H1 (cell line): ENCODE measurements around the gene TOP3B. TPM values are rescaled to one million over a fixed set of nuclear protein-coding genes. Genes with fewer than 3 reads are reported as not detected.

ENCODE experiments used
- ATF2 ChIP-seq: IDR thresholded peaks from 2 replicates; pipeline ENCODE4 v1.6.1; 2012; ENCODE audit warnings: low read length, inconsistent platforms
- CHD1 ChIP-seq: IDR thresholded peaks from 2 replicates; pipeline ENCODE4 v1.6.1; 2012; ENCODE audit warnings: low read depth, low read length, improper control_type of control experiment
- EGR1 ChIP-seq: IDR thresholded peaks from 2 replicates; pipeline ENCODE4 v1.6.1; 2011; ENCODE audit warnings: low read depth, low read length, borderline replicate concordance
- HDAC6 ChIP-seq: IDR thresholded peaks from one replicate; pipeline ENCODE4 v1.7.1; 2012; ENCODE audit warnings: low read depth, mild to moderate bottlenecking, inconsistent platforms, low read length, moderate library complexity
- NRF1 ChIP-seq: IDR thresholded peaks from 2 replicates; pipeline ENCODE4 v1.6.1; 2011; ENCODE audit warnings: mild to moderate bottlenecking, low read depth, low read length, improper control_type of control experiment
- POLR2A ChIP-seq, 2 experiments: IDR thresholded peaks; 1 replicate in 1 of 2; 2 replicates in 1 of 2; pipeline ENCODE4 v1.6.1; 2011; ENCODE audit warnings: low read depth in 2 of 2, low read length in 2 of 2, mild to moderate bottlenecking in 2 of 2; ENCODE audit errors: control extremely low read depth in 1 of 2
- SP2 ChIP-seq: IDR thresholded peaks from 2 replicates; pipeline ENCODE4 v1.6.1; 2012; ENCODE audit warnings: mild to moderate bottlenecking, low read length, inconsistent platforms
- TAF7 ChIP-seq: optimal IDR thresholded peaks from 2 replicates; pipeline ENCODE3; 2011; ENCODE audit warnings: low read depth, mild to moderate bottlenecking, inconsistent platforms, low read length, moderate library complexity, borderline replicate concordance
- YY1 ChIP-seq: IDR thresholded peaks from 2 replicates; pipeline ENCODE4 v1.6.1; 2011; ENCODE audit warnings: low read depth, mild to moderate bottlenecking, low read length
- polyA plus RNA-seq, 7 experiments: library from polyadenylated mRNA; depleted of rRNA in 3 of 7; stranded (reverse) in 5 of 7; unstranded in 2 of 7; fragments of >200 nt in 5 of 7; fragments of 200-250 nt in 2 of 7; gene quantifications; 1 replicate in 5 of 7; 2 replicates in 1 of 7; 4 replicates in 1 of 7; pipeline versions ENCODE4 v1.2.1 to v1.2.3, GENCODE V29; 2011 to 2013; ENCODE audit warnings: missing spikeins in 2 of 7, mixed read lengths in 2 of 7
- total RNA-seq: library from RNA; stranded (reverse); fragmentation: NEBNext Ultra II Directional; extraction: Animal tissue kit (Norgen Biotek cat#: 25700); gene quantifications from 2 replicates; pipeline ENCODE4 v1.2.1, GENCODE V29; 2021

TOP3B gene
- total and polyA plus RNA-seq, 2 of the 8 experiments (the other 6 are each of a cell fraction or from before 2014, with no cell fraction given) = 30.4 to 52.8 TPM

- TF ChIP-seq HDAC6 (no peak), EGR1 (no peak), NRF1 (no peak), TAF7 (no peak), SP2 (no peak), YY1 (no peak), ATF2 (no peak), CHD1 (no peak), POLR2A (IDR thresholded peaks at IDR 0.05; ENCODE audit: control extremely low read depth in 1 of 2, low read depth in 2 of 2, low read length in 2 of 2) (no peak)
Observed at GRCh38 chr22:21964918-21965484, 17.6 kb downstream of the TOP3B start (continued).
